ENCODE measurements around the gene EIF3A.
"Not testable (repeated sequence)": the region's sequence is repeated elsewhere in the genome, so short reads cannot be mapped to it uniquely, and the experiment has no call there.

The EIF3A gene

DNA sequence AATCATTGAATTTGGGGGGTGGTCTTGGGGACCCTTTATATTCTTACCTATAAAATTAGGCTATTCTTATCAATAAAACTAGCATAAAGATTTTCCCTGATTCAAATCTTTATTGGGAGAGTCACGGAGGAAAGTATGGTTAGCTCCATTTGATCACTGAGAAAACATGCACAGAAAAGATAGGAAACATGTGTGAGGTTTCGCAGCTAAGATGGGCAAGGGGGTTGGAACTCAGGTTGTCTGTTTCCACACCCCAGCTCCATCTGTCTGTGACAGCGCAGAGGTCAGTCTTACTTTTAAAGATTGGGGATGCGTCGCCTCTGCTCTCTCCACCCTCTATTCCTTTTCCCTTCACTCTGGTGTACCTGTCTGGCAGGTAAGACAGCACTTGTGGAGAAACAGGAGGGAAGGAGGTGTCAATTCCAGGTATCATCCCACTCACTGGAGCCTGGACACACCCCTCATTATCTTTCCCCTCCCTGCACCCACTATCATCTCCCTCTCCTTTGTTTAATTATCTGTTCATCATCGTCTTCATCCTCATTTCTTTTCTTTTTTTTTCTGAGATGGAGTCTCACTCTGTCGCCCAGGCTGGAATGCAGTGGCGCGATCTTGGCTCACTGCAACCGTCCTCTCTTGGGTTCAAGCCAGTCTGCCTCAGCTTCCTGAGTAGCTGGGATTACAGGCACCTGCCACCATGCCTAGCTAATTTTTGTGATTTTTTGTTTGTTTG lies 20.9 kb upstream of the EIF3A start:
- DNase-seq, result no peak

DNA sequence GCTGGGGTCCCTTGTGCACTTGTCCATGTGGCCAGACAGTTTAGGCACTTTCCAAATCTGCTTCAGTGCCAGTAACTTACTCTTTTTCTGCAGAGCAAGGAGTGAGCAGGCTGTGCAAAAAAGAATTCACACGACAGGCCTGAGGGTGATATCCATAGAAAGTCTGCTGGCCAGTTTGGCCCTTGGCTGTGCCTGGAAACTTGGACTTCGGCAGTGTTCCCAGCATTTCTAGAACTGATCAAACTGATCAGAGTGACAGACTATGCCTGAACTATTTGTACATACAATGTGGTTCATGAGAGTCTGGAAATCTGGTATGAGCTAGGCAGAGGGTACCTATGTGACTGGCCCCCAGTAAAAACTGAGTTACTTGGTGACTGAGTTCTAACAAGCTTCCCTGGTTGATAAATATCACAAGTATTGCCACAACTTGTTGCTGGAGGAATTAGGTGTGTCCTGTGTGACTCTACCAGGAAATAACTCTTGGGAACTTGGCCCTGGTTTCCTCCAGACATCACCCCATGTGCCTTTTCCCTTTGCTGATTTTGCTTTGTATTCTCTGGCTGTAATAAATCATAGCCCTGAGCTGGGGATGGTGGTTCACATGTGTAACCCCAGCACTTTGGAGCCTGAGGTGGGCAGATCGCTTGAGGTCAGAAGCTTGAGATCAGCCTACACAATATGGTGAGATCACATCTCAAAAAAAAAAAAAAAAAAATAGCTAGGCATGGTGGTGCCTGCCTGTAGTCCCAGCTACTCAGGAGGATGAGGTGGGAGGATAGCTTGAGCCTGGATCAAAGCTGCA lies 20.0 kb upstream of the EIF3A start:
- DNase-seq, result no peak

DNA sequence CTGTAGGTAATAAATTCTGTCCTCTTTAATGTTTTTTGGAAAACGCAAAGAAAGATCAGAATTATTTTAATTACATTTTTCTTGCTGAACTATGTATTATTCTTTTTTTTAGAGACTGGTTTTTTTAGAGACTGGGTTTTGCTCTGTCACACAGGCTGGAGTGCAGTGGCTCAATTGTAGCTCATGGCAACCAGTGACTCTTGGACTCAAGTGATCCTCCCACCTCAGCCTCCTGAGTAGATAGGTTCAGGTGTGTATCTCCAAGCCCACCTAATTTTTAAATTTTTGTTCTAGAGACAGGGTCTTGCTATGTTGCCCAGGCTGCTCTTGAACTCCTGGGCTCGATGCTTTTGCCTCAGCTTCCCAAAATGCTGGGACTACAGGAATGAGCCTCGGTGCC lies 18.0 kb upstream of the EIF3A start:
- DNase-seq, result no peak

DNA sequence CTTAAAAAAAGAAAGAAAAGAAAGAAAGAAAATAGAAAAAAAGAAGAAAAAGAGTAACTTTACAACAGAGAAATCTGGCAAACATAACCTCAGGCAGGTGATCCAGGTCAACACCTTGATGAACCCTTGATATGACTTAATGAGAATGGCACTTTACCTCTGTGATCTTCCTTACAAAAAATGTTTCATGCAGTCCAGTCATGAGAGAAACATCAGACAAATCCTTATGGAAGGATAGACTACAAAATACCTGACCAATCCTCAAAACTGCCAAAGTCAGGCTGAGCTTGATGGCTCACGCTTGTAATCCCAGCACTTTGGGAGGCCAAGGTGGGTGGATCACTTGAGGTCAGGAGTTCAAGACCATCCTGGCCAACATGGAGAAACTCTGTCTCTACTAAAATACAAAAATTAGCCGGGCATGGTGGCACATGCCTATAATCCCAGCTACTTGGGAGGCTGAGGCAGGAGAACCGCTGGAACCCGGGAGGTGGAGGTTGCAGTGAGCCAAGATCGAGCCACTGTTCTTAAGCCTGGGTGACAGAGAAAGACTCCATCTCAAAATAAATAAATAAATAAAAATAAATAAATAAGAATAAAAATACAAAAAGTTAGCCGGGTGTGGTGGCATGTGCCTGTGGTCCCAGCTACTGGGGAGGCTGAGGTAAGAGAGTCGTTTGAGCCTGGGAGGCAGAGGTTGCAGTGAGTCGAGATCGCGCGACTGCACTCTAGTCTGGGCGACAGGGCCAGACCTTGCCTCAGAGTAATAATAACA lies 16.2 kb upstream of the EIF3A start:
- DNase-seq, result not testable (repeated sequence)

DNA sequence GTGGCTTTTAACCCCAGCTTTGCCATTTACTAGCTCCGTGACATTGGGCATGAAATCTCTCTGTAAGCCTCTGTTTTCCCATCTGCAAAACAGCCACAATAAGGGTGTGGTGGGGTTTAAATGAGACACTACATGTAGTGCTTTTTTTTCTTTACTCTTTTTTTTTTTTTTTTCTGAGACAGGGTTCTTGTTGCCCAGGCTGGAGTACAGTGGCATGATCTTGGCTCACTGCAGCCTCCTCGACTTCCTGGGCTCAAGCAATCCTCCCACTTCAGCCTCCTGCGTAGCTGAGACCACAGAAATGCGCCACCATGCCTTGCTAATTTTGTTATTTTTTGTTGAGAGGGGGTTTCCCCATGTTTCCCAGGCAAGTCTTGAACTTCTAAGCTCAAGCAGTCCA lies 15.0 kb upstream of the EIF3A start:
- no peak for DNase-seq

DNA sequence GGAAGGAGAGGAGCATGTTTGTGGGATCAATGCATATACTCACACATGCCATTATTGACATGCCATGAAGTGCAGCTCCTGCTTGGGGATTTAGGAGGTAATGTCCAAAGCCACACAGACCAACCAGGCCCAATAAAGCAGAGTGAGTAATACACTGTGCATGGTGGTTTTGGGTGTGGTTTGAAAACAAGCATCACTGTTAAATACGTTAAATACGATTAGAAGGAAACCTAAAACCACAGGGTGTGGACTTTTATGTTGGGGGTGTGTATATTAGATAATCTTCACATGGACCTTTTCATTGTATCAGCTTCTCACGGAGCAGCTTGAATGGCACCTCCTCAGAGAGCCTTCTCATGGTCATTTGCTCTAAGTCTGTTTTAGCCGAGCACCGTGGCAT lies 10.4 kb upstream of the EIF3A start:
- peak; percentile 85 for DNase-seq

DNA sequence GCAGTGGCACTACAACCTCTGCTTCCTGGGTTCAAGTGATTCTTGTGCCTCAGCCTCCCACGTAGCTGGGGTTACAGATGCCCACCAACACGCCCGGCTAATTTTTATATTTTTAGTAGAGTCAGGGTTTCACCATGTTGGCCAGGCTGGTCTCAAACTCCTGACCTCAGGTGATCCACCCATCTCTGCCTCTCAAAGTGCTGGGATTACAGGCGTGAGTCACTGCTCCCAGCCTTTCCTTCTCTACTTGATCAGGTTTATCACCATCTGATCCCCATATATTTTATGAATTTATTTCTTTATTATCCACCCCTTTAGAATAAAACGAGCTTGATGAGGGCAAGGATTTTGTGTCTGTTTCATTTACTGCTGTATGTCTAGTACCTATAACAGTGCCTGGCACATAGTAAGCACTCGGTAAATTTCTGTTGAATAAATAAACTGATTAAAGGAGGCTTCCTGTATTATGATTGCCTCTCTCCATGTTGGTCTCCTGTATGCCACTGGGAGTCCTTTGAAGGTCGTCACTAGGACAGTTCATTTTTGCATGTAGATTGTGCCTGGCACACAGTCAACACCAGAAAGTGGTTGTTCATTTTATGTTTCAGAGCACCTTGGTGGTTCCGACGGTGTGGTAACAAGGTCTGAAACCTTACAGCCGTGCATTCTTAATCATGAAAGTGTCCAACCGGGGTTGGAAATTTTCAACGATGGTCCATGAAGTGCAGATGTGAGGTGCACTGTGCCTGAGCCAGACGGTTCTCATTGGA lies 9.6 kb upstream of the EIF3A start:
- peak; percentile 63 for DNase-seq

DNA sequence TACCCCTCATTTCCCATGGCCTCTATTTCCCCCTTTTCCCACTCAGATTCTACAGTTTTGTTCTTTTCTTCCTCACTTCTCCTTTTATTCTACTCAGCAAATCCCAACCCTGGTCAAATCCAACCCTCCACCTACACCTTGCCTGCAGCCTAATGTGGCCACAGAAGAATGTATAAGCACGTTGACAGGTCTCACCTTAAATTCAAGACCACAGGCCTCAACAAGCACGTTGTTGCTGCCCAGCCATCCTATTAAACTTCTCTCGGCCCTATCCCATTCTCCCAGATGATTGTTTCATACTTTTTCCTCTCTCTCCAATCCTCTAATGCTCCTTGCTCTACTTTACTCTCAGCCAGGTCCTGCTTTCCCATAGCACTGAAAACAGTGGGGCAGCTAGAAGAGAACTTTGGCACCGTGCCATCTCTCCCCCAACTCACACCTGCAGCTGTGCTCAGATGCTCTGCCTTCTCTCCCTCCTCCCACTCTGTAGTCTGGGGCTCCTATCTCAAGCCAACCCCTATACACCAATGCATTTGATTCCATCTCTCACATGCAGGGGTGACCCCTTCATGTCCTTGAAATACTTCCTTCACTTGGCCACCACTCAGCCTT lies 6.8 kb upstream of the EIF3A start:
- no peak for DNase-seq

DNA sequence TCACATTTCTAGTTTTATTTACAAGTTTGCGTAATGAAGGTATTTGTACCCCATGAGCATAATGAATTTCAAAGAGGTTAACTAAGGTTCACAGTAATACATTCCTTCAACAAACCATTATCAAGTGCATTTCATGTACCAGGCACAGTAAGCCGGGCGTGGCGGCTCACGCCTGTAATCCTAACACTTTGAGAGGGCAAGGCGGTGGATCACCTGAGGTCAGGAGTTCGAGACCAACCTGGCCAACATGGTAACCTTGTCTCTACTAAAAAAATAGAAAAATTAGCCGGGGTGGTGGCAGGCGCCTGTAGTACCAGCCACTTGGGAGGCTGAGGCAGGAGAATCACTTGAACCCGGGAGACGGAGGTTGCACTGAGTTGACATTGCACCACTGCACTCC lies 4.3 kb upstream of the EIF3A start:
- DNase-seq, result no peak

DNA sequence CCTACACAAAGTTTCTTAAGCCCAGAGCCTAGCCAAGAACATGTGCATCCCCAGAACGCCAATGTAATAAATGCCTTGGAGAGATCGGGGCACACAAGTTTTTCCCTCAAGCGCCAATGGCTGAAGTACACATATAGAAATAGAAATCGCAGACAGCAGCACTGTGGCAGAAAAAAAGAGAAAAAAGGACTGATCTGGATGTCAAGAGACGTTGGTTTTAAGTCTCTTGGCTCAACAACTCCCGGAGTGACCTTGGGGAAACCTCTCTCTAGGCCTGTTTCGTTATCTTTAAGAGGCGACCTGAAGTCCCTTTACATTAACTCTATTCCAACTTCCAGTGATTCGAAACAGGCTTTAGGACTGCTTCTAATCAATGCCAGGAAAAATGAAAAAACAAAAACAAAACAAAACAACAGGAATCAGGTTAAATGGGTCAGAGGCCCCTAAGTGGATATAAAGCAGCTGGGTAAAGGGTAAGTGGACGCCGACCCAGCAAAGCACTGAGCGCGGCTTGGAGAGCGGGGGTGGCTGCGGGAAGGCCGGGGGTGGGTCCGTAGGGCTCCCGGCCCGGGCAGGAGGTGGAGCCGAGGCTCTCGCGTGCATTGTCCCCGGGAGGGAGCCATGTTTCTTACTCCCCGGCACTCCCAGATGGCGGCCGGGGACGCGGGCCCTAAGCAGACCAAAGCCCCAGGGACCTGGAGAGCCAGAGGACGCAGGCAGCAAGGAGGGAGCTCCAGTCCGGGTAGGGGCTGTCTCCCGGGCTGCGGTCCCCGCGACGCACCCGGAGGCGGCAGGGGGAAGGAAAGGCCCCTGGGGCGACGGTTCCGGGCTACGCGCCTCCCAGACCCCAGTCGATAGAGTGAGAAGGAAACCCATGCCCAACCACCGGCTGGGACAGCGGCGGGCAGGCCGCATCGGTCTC lies 757 bp downstream of the EIF3A start:
- peak; percentile 68 for DNase-seq

DNA sequence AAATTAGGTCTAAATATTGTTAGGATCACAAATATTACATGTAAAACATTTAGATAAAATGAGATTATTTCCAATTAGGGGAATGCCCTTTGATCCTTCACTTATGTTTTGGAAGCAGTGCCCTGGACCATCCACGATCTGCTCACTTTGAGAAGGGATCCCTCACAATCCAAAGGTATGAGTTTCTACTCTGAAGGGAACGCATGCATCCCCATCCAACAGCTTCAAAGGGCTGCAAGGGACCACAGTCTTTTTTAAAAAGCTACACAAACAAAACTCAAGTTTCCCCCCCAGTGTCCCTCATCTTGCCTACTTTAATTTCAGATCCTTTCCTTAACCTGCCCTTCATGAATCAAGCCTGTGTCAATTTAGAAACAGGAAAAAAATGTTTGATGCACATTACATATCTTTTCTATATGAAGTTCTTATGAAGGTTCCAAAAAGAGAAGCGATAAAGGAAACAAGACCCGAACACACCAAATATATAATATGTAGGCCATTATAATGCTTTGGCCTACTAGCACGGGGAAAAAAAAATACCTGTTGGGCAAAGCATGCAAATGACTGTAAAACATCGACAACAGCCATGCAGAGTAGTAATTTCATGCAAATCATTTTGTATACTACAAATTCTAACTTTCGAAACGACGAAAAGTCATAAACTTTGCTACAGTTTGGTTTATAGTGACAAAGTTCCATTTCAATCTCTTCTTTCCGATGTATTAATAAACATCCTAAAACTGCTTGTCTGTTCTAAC lies 2.0 kb downstream of the EIF3A start:
- DNase-seq, result no peak

DNA sequence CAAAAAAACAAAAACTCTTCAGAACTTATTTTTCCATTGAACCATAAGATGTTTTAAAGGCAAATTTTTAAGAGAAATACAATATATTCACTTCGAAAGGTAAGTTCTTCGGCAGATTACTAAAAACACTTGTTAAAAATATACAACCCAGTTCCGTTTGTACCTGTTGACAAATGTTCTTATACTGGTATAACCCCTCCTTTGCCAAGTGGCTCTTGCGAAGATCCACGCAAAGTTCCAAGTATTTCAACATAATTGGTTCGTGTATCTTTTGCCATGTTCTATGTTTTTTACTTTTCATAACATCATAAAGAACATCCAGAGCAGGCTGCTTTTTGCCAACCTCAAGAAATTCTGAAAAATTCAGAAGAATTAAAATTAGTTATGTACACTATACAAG lies 7.0 kb downstream of the EIF3A start:
- no peak for DNase-seq

DNA sequence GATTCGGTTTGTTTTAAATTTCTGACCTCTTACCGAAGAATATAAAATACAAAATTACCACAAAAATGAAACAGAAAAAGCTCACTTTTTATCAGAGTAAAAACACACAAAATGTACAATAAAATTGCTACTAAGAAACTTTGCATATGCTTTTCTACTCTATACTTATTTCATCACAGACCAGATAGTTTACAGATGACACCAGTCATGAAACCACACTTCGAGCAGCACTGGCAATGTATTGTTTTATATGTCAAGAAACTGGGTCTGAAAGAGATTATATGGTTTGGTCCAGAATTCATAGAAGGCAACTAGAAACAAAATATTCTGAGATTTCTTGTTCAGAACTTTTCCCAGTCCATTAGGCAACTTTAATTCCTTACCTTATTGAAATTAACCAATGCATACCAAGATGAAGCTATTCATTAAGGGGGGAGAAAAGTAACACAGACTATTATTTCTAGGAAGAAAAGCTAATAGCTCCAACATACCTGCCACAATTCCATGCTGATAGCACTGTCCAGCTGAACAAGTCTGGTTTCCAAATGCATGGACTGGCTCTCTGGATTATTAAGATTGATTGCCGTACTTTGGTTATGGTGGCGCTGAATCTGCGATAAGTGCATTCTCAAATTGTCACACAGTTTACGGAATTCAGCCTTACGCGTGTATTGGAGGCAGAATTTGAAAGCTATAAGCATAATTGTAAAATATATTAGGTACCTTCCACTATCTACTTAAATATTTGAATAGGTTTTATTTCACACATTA lies 10.0 kb downstream of the EIF3A start:
- DNase-seq, result no peak

DNA sequence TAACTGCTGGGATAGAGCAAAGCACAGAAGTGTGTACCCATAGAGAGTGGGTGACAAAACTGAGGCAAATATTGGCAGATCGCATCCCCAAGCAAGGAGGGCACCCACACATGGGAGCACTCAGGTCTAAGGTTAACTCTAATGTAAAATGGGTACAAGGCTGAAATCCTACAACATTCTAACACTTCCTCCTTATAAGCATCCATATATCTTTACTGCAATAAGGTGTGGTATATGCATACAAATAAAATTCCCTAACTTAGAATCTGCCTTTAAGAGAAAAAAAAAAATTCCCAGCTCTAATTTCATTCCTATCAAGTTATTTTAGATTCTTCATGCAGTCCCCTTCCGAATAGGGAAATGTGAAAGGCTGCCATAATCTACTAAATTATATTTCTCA lies 18.7 kb downstream of the EIF3A start:
- no peak for DNase-seq

DNA sequence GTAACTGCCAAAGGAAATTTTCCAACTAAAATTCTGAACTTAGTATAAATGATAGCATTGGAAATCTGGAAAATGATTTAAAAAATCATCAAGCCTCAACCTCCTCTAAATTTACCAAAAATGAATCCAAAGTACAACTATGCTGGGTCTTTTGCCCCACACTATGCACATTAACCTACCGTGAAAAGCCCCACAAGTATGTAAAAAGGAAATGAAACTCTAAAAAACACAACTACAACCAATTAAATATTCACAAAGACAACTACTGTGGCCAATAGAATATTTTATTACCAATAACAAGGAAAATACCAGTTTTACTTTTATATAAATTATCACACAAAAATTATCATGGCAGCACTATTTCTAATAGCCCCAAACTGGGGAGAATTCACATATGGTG lies 19.3 kb downstream of the EIF3A start:
- DNase-seq, result no peak

DNA sequence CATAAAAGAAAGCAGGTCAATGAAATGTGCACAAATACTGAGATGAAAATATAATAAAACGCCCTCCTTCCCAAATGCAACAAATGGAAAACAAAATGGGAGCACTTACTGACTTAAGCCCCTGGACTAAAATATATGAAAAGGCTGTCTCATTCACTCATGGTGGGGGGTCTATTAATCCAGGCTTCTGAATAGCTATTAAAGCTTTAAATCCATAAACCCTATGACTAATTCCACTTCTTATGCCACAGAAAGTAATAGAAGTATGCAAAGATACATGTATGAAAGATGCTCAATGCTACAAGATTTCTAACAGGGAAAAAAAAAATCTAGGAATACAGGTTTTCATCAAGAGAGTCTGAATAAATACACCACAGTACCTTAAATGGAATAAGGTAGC lies 20.5 kb downstream of the EIF3A start:
- DNase-seq, result no peak

DNA sequence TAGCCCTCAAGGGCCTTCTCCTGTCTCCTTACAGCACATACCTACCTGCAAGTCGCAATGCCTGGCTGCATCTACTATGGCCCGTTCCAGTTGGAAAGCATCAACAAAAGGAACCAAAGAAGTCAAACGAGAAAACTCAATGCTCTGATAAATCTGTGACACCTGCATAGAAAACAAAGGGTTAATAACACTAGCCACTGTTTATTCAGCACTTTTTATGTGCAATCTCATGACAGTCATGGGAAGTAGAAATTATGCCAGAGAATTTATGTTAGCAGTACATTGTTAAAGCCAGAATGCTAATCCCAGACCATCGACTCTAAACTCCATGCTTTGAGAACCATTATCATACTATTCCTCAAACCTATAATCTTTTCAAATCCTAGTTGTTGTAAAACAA lies 21.1 kb downstream of the EIF3A start:
- DNase-seq, result no peak

DNA sequence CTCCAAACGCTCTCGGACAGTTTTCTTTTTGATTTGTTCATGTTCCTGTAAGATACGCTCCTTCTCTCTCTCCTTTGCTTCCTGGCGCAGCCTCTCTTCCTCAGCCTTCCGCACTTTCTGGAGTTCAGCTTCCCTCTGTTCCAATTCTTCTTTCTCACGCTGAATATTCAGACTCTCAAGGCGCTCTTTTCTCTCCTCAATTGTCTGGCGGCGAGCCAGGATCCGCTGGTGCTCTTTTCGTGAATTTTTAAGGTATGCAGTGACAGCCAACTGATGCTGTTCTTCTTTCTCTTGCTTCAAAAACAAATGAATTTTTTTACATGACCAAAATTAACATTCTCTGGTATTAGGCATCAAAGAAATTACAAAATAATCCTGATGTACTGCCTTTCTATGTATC lies 22.6 kb downstream of the EIF3A start:
- DNase-seq, result no peak

DNA sequence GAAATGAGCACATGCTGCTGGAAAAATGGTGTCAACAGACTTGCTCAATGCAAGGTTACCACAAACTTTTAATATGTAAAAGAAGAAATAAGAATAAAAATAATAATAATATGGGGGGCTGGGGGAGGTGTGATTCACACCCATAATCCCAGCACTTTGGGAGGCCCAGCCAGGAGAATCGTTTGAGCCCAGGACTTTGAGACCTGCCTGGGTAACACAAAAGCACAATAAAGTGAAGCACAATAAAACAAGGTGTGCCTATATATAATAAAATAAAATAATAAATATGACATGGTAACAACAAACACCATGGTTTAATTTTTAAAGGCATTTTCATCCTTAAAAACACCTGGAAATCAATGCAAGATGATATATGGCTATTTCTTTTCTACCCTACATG lies 25.1 kb downstream of the EIF3A start:
- DNase-seq, result no peak

DNA sequence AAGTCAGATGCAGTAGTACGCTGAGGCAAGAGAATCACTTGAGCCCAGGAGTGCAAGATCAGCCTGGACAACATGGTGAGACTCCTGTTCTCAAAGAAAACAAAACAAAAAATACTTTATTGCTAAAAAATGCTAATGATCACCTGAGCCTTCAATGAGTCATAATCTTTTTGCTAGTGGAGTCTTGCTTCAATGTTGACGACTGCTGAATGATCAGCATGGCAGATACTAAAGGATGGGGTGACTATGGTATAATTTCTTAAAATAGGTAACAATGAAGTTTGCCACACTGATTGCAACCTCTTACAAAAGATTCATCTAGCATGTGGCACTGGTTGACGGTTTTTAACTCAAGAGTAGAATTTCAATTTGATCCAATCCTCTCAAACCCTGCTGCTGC lies 28.8 kb downstream of the EIF3A start:
- DNase-seq, result no peak
